C4-2B (cell line): ENCODE measurements around the gene SP5.

ENCODE experiments used
- ZFX ChIP-seq: fragments of 450-650 bp; IDR thresholded peaks from 2 replicates; pipeline ENCODE4 v1.6.1; 2017
- TF ChIP-seq, protein P1 (sequence below): fragments of 450-650 bp; conservative IDR thresholded peaks from 2 replicates; pipeline ENCODE4 v1.5.1; 2017; ENCODE audit warnings: mild to moderate bottlenecking

- TF ChIP-seq, protein P1, sequence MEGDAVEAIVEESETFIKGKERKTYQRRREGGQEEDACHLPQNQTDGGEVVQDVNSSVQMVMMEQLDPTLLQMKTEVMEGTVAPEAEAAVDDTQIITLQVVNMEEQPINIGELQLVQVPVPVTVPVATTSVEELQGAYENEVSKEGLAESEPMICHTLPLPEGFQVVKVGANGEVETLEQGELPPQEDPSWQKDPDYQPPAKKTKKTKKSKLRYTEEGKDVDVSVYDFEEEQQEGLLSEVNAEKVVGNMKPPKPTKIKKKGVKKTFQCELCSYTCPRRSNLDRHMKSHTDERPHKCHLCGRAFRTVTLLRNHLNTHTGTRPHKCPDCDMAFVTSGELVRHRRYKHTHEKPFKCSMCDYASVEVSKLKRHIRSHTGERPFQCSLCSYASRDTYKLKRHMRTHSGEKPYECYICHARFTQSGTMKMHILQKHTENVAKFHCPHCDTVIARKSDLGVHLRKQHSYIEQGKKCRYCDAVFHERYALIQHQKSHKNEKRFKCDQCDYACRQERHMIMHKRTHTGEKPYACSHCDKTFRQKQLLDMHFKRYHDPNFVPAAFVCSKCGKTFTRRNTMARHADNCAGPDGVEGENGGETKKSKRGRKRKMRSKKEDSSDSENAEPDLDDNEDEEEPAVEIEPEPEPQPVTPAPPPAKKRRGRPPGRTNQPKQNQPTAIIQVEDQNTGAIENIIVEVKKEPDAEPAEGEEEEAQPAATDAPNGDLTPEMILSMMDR = no peak
- TF ChIP-seq ZFX = no peak
These were observed 3.0 kb downstream of the SP5 start for GRCh38 chr2:170717991-170718589.
